ENCODE measurements around the gene NMT1. TPM values are rescaled to one million over a fixed set of nuclear protein-coding genes. Genes with fewer than 3 reads are reported as not detected.

NMT1 gene
- total RNA-seq, 1 experiment from 2014 or later: 152 TPM

- TF ChIP-seq E2F4 (CRISPR knock-in tag; IDR thresholded peaks at IDR 0.05; ENCODE audit: borderline replicate concordance, low read depth) (no peak), GTF2I (CRISPR knock-in tag; conservative IDR thresholded peaks at IDR 0.05) (0 out of 2 replicates have a peak, but pooled peaks have one; percentile 26), RORB (CRISPR knock-in tag; IDR thresholded peaks at IDR 0.05) (peak; percentile 71; the same call in 1 of the 2 replicates), MYBL2 (CRISPR knock-in tag; IDR thresholded peaks at IDR 0.05) (no peak), NFYB (CRISPR knock-in tag; conservative IDR thresholded peaks at IDR 0.05; ENCODE audit: low read depth) (no peak), ZNF416 (CRISPR knock-in tag; IDR thresholded peaks at IDR 0.05) (no peak), FOXK1 (CRISPR knock-in tag; IDR thresholded peaks at IDR 0.05) (peak; percentile 91), OVOL2 (CRISPR knock-in tag; IDR thresholded peaks at IDR 0.05; ENCODE audit: borderline replicate concordance) (no peak), ZBTB43 (CRISPR knock-in tag; IDR thresholded peaks at IDR 0.05) (no peak), AR (CRISPR knock-in tag; IDR thresholded peaks at IDR 0.05) (no peak), GABPB1 (CRISPR knock-in tag; IDR thresholded peaks at IDR 0.05) (peak; percentile 50; the same call in 1 of the 2 replicates), ZNF121 (CRISPR knock-in tag; IDR thresholded peaks at IDR 0.05) (no peak)
Observed at GRCh38 chr17:45147581-45148182, 86.6 kb downstream of the NMT1 start (continued).

- Mint-ChIP-seq H3K9me3 (no peaks in the 10 kb centered on the region), H3K27me3 (ENCODE audit: low read depth) (peaks cover 5% of the 10 kb centered on the region; the same call in 1 of the 2 replicates), H3K36me3 (no peaks in the 10 kb centered on the region; the same call in 1 of the 2 replicates), H3K4me1 (peaks cover 34% of the 10 kb centered on the region), H3K4me3 (peak within 1 kb of the TSS; percentile 98), H3K27ac (peak within 1 kb of the TSS; percentile 100)
- POLR2A ChIA-PET: interaction anchor here (0.5 to 6.1 kb wide), 38 partner anchors 9 to 502 kb away, joined by 3 to 242 read pairs (median 4); partner anchors contain the start of genes ACBD4, HEXIM2 and NMT1
- peak; percentile 75 for ATAC-seq
- DNase-seq (ENCODE audit: low spot score): peak; percentile 99
- CTCF ChIA-PET: interaction anchor here (0.5 to 16.3 kb wide), 25 partner anchors 9 to 438 kb away, joined by 3 to 531 read pairs (median 9); partner anchors contain the start of genes ACBD4, HEXIM2, MAP3K14 and PLCD3
- peak; percentile 65 for TF ChIP-seq NFYB (CRISPR knock-in tag; conservative IDR thresholded peaks at IDR 0.05; ENCODE audit: low read depth)
- peak; percentile 81; the same call in 1 of the 2 replicates for TF ChIP-seq ZNF425 (CRISPR knock-in tag; conservative IDR thresholded peaks at IDR 0.05)
- peak; percentile 78; the same call in 1 of the 2 replicates for TF ChIP-seq OVOL2 (CRISPR knock-in tag; IDR thresholded peaks at IDR 0.05; ENCODE audit: borderline replicate concordance)
- TF ChIP-seq ZNF396 (CRISPR knock-in tag; IDR thresholded peaks at IDR 0.05; ENCODE audit: borderline replicate concordance): no peak
- peak; percentile 94 for TF ChIP-seq EMX1 (CRISPR knock-in tag; IDR thresholded peaks at IDR 0.05)
- peak; percentile 91 for TF ChIP-seq AR (CRISPR knock-in tag; IDR thresholded peaks at IDR 0.05)
- no peak for TF ChIP-seq NR2C2 (CRISPR knock-in tag; IDR thresholded peaks at IDR 0.05)
- no peak for TF ChIP-seq ESRRA (CRISPR knock-in tag; IDR thresholded peaks at IDR 0.05; ENCODE audit: borderline replicate concordance)
- TF ChIP-seq CREB1 (CRISPR knock-in tag; IDR thresholded peaks at IDR 0.05): 0 out of 2 replicates have a peak, but pooled peaks have one; percentile 53
- peak; percentile 90 for TF ChIP-seq CDX4 (CRISPR knock-in tag; IDR thresholded peaks at IDR 0.05; ENCODE audit: borderline replicate concordance)
- TF ChIP-seq JAZF1 (CRISPR knock-in tag; IDR thresholded peaks at IDR 0.05): no peak
- TF ChIP-seq E2F5 (CRISPR knock-in tag; IDR thresholded peaks at IDR 0.05): no peak
- TF ChIP-seq ZNF671 (CRISPR knock-in tag; IDR thresholded peaks at IDR 0.05): peak; percentile 95
Observed at GRCh38 chr17:45148183-45149036, 87.3 kb downstream of the NMT1 start, which contains the start of gene HEXIM1. Gene HEXIM1, plus strand, starts transcription at chr17:45148475. Its CDS starts 716 bp downstream, at chr17:45149191.
